Stimulated activated CD8-positive, alpha-beta memory T cell treated with anti-CD3 and anti-CD28 coated beads, Interleukin-12 subunit alpha, Interleukin-12 subunit beta, amount 100 ng/mL, for 1 hour (primary cell): Measurements from ENCODE around the gene PTPRO.

Experiments used
- DNase-seq: peaks from one replicate; pipeline ENCODE4 v3.0.0-alpha.2; 2020; ENCODE audit warnings: low read depth

Gene PTPRO

GRCh38 chr12:15322164-15323061, at the start of gene PTPRO:
Gene PTPRO (plus strand): TSS chr12:15322508.
- DNase-seq: no peak

GRCh38 chr12:15273896-15274295, 48.4 kb upstream of the PTPRO start:
- no peak for DNase-seq

GRCh38 chr12:15274561-15274967, 47.7 kb upstream of the PTPRO start:
- DNase-seq: no peak

- DNase-seq: no peak
These were observed 46.1 kb upstream of the PTPRO start for GRCh38 chr12:15276088-15276698.

GRCh38 chr12:15278816-15279658, 43.3 kb upstream of the PTPRO start:
- DNase-seq: no peak

GRCh38 chr12:15280930-15281329, 41.4 kb upstream of the PTPRO start:
- no peak for DNase-seq

- DNase-seq: no peak
These were observed 33.1 kb upstream of the PTPRO start for GRCh38 chr12:15289192-15289591.

- DNase-seq: no peak
These were observed 28.6 kb upstream of the PTPRO start for GRCh38 chr12:15293731-15294130.

GRCh38 chr12:15299947-15300346, 22.4 kb upstream of the PTPRO start:
- no peak for DNase-seq

- DNase-seq: no peak
These were observed 18.0 kb upstream of the PTPRO start for GRCh38 chr12:15304296-15304695.

- no peak for DNase-seq
These were observed 15.7 kb upstream of the PTPRO start for GRCh38 chr12:15306605-15307004.

GRCh38 chr12:15307079-15307478, 15.2 kb upstream of the PTPRO start:
- no peak for DNase-seq

GRCh38 chr12:15318841-15319240, 3.5 kb upstream of the PTPRO start:
- no peak for DNase-seq

GRCh38 chr12:15320881-15321280, 1.4 kb upstream of the PTPRO start:
- no peak for DNase-seq

GRCh38 chr12:15323480-15323879, 1.2 kb downstream of the PTPRO start:
- DNase-seq: no peak

- no peak for DNase-seq
These were observed 7.6 kb downstream of the PTPRO start for GRCh38 chr12:15329891-15330290.

GRCh38 chr12:15334225-15334624, 11.9 kb downstream of the PTPRO start:
- DNase-seq: no peak

- DNase-seq: no peak
These were observed 13.7 kb downstream of the PTPRO start for GRCh38 chr12:15335959-15336358.

- DNase-seq: no peak
These were observed 14.7 kb downstream of the PTPRO start for GRCh38 chr12:15336768-15337553.

GRCh38 chr12:15341371-15341770, 19.1 kb downstream of the PTPRO start:
- DNase-seq: no peak

GRCh38 chr12:15344561-15344960, 22.3 kb downstream of the PTPRO start:
- no peak for DNase-seq

- DNase-seq: no peak
These were observed 24.2 kb downstream of the PTPRO start for GRCh38 chr12:15346488-15346887.
